ENCODE results near the gene HP1BP3. TPM values are rescaled to one million over a fixed set of nuclear protein-coding genes. Genes with fewer than 3 reads are reported as not detected.

Gene HP1BP3
- total RNA-seq, 1 donor, result 279 TPM

DNA sequence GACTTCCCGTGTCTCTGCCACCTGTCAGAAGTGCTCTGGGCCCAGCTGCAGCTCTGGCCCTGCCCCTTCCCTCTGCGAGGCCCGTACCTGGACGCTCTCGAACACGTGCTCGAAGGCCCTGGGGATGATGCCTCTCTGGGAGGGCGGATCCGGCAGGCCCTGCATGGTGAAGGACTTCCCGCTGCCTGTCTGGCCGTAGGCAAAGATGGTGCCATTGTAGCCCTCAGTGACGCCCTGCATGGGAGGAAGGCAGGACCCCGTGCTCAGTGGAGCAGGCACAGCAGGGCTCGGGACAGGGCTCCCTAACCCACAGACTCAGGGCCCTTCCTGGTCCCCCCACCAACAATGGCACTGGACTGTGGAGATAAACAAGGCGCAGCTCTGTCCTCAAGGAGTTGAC is 71.7 kb downstream of the HP1BP3 start:
- Histone ChIP-seq H3K9me3 (ENCODE audit: low read depth, low read length) (no peaks in the 10 kb centered on the region), H3K27me3 (ENCODE audit: insufficient read depth, low read length) (peaks cover 31% of the 10 kb centered on the region), H3K4me3 (ENCODE audit: low read length) (no peak overlapping the region), H3K4me1 (ENCODE audit: insufficient read depth, low read length) (peaks cover 8% of the 10 kb centered on the region)

DNA sequence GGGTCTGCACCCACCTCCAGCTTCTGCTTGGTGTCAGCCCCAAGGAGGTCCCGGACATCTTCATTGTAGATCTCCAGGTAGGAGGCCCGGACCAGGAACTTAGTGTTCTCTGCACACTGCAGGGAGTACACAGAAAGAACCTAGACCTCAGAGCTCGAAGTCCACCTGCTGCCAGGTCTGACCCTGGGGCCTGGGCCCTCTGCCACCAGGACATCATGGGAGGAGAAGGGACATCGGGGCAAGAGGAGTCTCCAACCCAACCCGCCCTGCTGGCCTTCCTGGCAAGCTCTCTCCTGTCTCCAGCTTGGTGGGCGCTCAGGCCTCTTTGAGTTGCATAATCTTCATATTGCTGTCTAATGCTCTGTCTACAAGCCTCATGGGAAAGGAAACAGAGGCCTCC is 73.7 kb downstream of the HP1BP3 start:
- Histone ChIP-seq H3K9me3 (ENCODE audit: low read depth, low read length) (no peaks in the 10 kb centered on the region), H3K27me3 (ENCODE audit: insufficient read depth, low read length) (peaks cover 20% of the 10 kb centered on the region), H3K4me3 (ENCODE audit: low read length) (no peak overlapping the region), H3K4me1 (ENCODE audit: insufficient read depth, low read length) (peaks cover 8% of the 10 kb centered on the region)

DNA sequence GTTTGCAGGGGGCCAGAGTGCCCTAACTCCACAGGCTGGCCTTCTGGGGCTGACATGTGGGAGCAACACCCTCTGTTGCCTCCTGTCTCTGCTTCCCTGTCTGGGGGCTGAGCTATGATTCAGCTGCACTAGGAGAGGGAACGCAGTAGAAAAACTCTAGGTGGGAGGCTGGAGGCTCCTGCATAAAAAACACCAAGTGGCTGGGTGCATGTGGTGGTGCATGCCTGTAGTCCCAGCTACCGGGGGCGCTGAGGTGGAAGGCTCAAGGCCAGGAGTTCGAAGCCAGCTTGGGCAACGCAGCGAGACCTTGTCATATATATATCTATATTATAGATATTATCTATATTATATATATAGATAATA is 74.9 kb downstream of the HP1BP3 start:
- Histone ChIP-seq H3K4me1 (ENCODE audit: insufficient read depth, low read length) (peaks cover 5% of the 10 kb centered on the region), H3K9me3 (ENCODE audit: low read depth, low read length) (no peaks in the 10 kb centered on the region), H3K4me3 (ENCODE audit: low read length) (no peak overlapping the region), H3K27me3 (ENCODE audit: insufficient read depth, low read length) (peaks cover 13% of the 10 kb centered on the region)

DNA sequence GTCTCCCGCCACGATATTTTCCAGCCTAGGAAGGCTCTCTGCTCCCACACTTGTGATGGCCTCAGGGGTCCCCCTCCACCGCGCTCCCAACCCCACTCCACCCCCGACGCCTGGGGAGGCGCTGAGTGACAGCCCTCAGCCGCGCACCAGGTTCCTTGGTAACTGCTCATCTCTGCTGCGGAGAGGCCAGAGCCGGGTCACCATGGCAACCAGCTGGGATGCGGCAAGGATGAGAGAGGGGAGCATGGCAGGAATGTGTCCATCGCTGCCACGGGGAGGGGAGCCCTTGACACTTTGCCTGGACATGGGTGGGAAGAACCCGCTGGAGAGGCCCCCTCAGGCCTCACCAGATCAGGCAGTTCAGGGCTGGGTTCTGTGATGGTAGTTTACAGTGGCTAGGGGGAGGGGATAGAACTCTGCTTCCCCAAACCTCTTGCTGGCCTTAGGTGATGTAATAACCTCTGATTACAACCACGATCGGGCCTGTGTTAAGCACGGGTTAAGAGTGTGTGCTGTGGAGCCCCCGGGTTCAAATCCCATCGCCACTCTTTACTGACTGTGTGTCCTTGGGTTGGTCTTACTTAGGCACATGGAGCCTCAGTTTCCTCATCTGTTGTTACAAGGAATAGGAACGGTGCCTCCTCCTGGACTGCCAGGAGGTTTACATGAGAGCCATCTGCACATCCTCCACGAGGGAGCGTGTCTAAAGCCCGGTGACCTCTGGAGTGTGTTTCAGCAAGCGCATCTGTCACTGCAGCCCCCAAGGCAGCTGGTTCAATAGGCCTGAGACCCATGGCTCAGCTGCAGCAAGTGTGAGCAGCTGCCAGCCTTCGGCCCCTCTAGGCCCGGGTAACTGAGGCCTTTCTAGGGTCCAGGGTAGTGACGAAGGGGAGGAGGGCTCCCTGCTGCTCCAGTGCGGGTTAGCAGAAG is 75.6 kb downstream of the HP1BP3 start:
- no peak overlapping the region for H3K4me3 ChIP-seq (ENCODE audit: low read length)
- H3K27me3 ChIP-seq (ENCODE audit: insufficient read depth, low read length), result peaks cover 7% of the 10 kb centered on the region
- no peaks in the 10 kb centered on the region for H3K9me3 ChIP-seq (ENCODE audit: low read depth, low read length)
- H3K4me1 ChIP-seq (ENCODE audit: insufficient read depth, low read length), result no peaks in the 10 kb centered on the region

DNA sequence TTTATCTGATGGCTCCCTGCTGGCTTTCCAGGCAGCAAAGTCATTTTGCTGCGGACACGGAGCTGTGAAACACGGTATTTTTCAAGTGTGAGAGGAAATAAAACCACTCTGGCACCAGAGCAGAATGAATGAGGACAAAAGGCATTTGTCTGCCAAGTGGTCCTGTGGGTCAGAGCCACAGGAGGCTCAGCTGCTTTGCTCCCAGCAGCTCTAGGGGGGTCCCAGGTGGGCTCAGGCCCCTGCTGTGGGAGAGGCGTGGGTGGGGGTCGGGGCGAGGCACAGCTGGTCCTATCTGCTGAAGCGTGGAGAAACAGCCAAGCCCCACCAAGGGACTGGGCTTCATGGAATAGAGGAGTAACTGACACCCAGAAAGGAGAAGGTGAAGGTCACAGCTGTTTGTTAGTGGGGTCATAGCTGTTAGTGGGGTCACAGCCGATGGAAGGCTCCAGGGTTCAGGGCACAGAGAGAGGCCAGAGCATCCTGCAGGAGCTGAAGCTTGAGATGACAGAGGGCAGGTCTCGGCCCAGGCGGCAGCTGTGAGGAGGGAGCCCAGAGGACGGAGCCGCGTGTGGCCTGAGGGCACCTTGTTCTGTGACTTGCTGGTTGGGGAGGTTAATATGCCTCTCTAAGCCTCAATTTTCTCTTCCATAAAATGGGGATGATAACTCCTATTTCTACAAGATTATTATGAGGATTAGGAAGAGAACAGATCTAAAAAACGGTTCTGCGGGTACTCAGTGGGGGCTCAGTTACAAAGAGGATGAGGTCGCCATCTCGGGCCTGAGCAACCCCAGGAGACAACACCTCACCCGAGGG is 76.4 kb downstream of the HP1BP3 start:
- Histone ChIP-seq H3K4me3 (ENCODE audit: low read length) (no peak overlapping the region), H3K9me3 (ENCODE audit: low read depth, low read length) (no peaks in the 10 kb centered on the region), H3K27me3 (ENCODE audit: insufficient read depth, low read length) (no peaks in the 10 kb centered on the region), H3K4me1 (ENCODE audit: insufficient read depth, low read length) (no peaks in the 10 kb centered on the region)

DNA sequence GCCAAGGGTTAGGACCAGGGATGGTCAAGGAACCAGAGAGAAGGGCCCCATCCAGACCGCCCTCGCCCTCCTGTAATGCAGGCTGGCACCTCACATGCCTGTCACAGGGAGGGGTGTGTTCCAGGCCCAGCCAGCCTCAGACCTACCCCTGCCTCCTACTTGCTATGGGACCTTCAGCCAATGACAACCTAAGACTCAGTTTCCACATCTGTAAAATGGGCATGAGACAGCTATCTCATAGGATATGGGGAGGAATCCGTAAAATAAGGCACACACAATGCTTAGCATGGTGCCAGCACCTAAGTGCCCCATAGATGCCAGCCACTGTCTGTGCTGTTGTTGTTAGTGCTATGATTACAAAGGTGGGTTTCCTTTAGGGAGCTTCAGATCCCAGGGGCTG is 77.2 kb downstream of the HP1BP3 start:
- H3K9me3 ChIP-seq (ENCODE audit: low read depth, low read length), result no peaks in the 10 kb centered on the region
- H3K4me3 ChIP-seq (ENCODE audit: low read length), result no peak overlapping the region
- H3K4me1 ChIP-seq (ENCODE audit: insufficient read depth, low read length), result no peaks in the 10 kb centered on the region
- H3K27me3 ChIP-seq (ENCODE audit: insufficient read depth, low read length), result no peaks in the 10 kb centered on the region

DNA sequence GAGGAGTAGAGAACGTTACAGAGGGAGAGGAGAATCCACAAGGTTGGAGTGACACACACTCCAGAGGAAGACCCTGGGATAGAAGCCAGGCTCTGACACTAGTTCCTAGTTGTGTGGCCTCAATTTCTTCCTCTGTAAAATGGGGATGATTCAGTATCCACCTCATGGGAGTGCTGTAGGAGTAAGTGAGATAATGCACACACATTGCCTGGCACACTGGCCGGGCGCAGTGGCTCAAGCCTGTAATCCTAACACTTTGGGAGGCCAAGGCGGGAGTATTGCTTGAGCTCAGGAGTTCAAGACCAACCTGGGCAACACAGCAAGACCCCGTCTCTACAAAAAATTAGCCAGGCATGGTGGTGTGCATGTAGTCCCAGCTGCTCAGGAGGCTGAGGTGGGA is 78.2 kb downstream of the HP1BP3 start:
- no peaks in the 10 kb centered on the region for H3K4me1 ChIP-seq (ENCODE audit: insufficient read depth, low read length)
- no peak overlapping the region for H3K4me3 ChIP-seq (ENCODE audit: low read length)
- no peaks in the 10 kb centered on the region for H3K27me3 ChIP-seq (ENCODE audit: insufficient read depth, low read length)

DNA sequence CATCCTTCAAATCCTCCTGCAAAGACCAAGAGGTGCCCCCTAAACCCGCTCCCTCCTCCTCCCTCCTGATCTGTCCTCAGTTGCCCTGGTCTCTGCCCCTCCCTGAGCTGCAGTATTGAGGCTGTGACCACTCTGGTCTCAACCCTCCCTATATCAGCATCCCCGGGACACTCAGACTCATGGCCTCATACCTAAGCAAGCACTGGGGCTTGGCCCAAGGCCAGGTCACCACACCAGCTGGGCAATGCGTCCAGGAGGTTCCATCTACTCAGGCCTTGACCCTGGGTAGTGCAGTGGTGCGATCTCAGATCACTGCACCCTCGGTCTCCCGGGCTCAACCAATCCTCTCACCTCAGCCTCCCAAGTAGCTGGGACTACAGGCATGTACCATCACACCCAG is 79.0 kb downstream of the HP1BP3 start:
- H3K4me1 ChIP-seq (ENCODE audit: insufficient read depth, low read length), result no peaks in the 10 kb centered on the region
- no peaks in the 10 kb centered on the region for H3K27me3 ChIP-seq (ENCODE audit: insufficient read depth, low read length)
- no peaks in the 10 kb centered on the region for H3K9me3 ChIP-seq (ENCODE audit: low read depth, low read length)
- no peak overlapping the region for H3K4me3 ChIP-seq (ENCODE audit: low read length)

More for the DNA sequence above, 78.2 kb downstream of the HP1BP3 start:
- H3K9me3 ChIP-seq (ENCODE audit: low read depth, low read length), result no peaks in the 10 kb centered on the region

DNA sequence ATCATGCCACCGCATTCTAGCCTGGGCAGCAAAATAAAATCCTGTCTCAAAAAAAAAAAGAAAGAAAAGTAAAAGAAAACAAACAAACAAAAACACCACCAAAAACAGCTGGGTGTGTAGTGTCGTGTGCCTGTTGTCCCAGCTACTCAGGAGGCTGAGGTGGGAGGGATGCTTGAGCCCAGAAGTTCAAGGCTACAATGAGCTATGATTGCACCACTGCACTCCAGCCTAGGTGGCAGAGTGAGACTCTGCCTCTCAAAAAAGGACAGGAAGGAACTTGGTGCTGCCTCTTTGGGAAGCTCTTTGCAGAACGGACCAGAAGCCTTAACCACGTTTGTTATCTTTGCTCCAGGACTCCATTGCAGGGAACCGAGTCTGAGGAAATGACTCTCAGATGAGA is 80.3 kb downstream of the HP1BP3 start:
- Histone ChIP-seq H3K27me3 (ENCODE audit: insufficient read depth, low read length) (no peaks in the 10 kb centered on the region), H3K4me1 (ENCODE audit: insufficient read depth, low read length) (no peaks in the 10 kb centered on the region), H3K9me3 (ENCODE audit: low read depth, low read length) (no peaks in the 10 kb centered on the region), H3K4me3 (ENCODE audit: low read length) (no peak overlapping the region)

DNA sequence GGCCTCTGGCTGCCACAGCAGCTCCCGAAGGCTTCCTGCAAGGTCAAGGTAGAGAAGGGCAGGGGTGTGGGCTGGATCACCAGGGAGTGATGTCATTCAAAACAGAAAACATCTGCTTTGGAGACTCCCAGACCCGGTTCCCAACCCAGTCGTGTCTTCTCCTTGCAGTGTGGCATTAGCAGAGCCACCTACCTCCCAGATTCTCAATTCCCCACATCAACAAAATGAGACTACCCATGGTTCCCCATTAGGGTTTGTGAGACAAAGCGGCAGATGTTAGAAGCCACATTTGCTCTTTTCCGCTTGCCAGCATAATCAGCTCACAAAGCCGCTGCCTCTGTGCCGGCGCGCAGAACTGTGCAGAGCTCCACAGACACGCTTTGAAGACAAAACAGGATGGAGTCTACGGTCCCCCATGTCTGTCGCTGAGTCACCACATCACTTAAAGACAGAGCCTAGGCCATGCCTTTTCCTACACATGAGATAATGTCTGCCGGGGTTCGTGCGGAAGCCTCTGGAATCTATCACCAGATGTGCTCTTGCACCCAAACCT is 81.8 kb downstream of the HP1BP3 start:
- Histone ChIP-seq H3K9me3 (ENCODE audit: low read depth, low read length) (no peaks in the 10 kb centered on the region), H3K27me3 (ENCODE audit: insufficient read depth, low read length) (no peaks in the 10 kb centered on the region), H3K4me1 (ENCODE audit: insufficient read depth, low read length) (no peaks in the 10 kb centered on the region), H3K4me3 (ENCODE audit: low read length) (no peak overlapping the region)

DNA sequence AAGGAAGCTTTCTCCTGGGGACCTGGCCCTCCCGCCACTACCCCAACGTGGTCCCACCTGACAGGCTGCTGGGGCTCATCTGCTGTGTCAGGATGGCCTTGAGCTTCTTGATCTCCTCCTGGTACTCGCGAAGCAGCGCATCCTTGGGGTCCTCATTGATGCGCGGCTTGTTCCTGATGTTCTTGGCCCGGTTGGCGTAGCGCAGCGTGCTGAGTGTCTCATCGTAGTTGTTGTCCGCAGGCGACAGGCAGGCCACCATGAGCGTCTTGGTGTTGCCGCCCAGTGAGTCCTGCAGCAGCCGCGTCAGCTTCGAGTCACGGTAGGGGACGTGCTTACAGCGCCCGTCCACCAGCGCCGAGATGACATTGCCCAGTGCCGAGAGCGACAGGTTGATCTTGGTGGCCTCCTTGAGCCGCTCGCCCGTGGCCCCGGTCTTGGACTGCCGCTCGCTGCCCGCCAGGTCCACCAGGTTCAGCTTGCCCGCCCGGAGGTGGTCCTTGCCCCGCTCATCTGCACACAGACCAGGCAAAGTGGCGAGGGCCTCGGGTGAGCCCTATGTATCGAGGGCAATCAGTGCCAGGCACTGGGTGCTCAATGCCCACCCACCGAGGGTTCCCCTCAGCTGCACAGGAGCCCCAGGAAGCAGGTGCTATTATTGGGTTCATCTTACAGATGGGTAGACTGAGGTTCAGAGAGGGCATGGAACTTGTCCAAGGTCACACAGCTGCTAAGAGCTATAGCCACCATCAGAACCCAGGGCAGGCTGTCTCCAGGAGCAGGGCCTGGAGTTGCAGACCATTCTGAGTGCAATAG is 82.5 kb downstream of the HP1BP3 start:
- no peak overlapping the region for H3K4me3 ChIP-seq (ENCODE audit: low read length)
- H3K27me3 ChIP-seq (ENCODE audit: insufficient read depth, low read length), result no peaks in the 10 kb centered on the region
- no peaks in the 10 kb centered on the region for H3K4me1 ChIP-seq (ENCODE audit: insufficient read depth, low read length)
- no peaks in the 10 kb centered on the region for H3K9me3 ChIP-seq (ENCODE audit: low read depth, low read length)

DNA sequence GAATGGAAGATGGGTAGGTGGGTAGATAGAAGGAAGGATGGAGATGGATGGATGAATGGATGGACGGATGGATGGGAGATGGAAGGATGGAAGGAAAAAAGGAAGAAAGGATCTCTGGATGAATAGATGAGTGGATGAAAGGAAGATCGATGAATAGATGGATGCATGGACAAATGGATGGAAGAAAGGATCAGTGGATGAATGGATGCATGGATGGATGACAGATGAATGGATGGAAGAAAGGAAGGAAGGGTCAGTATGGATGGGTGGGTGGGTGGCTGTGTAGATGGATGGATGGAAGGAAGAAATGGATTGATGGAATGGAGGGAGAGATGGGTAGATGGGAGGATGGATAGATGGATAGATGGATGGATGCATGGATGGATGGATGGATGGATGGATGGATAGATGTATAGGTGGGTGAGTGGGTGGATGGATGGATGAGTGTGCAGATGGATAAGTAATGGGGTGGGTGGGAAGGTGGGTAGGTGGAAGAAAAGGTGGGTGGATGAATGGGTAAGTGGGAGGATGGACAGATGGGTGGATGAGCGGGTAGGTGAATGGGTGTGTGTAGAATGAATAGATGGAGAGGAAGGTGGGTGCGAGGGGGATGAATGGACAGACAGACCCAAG is 83.9 kb downstream of the HP1BP3 start:
- Histone ChIP-seq H3K9me3 (ENCODE audit: low read depth, low read length) (no peaks in the 10 kb centered on the region), H3K4me1 (ENCODE audit: insufficient read depth, low read length) (no peaks in the 10 kb centered on the region)

DNA sequence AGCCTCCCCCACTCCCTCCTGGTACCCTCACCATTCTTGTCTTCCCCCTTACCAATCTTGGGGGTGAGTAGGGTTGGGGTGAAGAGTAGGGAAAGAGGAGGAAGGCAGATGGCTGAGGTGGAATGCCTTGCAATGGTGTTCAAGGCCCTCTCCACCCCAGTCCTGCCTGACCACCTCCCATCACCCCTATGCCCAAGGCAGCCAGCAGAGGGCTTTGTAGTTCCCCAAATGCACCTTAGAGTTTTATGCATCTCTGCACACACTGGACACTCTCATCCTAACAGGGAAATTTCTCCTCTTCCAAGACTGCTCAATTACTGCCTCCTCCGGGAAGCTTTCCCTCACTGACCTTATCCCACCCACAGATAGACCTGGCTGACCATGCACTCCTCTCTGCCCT is 84.7 kb downstream of the HP1BP3 start:
- no peaks in the 10 kb centered on the region for H3K9me3 ChIP-seq (ENCODE audit: low read depth, low read length)
- no peaks in the 10 kb centered on the region for H3K4me1 ChIP-seq (ENCODE audit: insufficient read depth, low read length)
- H3K4me3 ChIP-seq (ENCODE audit: low read length), result no peak overlapping the region
- H3K27me3 ChIP-seq (ENCODE audit: insufficient read depth, low read length), result no peaks in the 10 kb centered on the region

More for the DNA sequence above, 83.9 kb downstream of the HP1BP3 start:
- H3K4me3 ChIP-seq (ENCODE audit: low read length), result no peak overlapping the region
- H3K27me3 ChIP-seq (ENCODE audit: insufficient read depth, low read length), result no peaks in the 10 kb centered on the region

DNA sequence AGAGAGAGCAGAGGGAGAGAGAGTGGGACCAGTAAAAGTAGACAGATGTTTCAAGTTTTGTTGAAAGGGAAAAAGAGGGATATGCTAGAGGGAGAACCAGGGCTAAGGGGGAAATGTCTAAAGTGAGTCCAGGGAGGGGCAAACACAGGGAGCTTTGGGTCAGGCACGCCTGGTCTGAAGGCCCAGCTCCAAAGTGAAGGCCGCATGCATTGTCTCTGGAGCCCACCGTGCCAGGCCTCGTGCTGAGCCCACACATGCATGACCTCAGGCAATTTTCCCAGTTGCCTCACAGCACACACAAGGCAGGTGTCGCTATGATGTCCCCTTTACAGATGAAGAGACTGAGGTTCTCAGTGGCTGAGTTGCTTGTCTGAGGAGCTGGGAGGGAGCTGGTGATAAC is 85.3 kb downstream of the HP1BP3 start:
- H3K27me3 ChIP-seq (ENCODE audit: insufficient read depth, low read length), result no peaks in the 10 kb centered on the region

More for the DNA sequence above, 85.3 kb downstream of the HP1BP3 start:
- Histone ChIP-seq H3K4me3 (ENCODE audit: low read length) (no peak overlapping the region), H3K4me1 (ENCODE audit: insufficient read depth, low read length) (peaks cover 3% of the 10 kb centered on the region), H3K9me3 (ENCODE audit: low read depth, low read length) (no peaks in the 10 kb centered on the region)
